ENCODE results near the gene ATF6. TPM values are rescaled to one million over a fixed set of nuclear protein-coding genes. Genes with fewer than 3 reads are reported as not detected.

The ATF6 gene
- total RNA-seq, 2 donors from 2014 or later = 17.5 to 24.9 TPM

DNA sequence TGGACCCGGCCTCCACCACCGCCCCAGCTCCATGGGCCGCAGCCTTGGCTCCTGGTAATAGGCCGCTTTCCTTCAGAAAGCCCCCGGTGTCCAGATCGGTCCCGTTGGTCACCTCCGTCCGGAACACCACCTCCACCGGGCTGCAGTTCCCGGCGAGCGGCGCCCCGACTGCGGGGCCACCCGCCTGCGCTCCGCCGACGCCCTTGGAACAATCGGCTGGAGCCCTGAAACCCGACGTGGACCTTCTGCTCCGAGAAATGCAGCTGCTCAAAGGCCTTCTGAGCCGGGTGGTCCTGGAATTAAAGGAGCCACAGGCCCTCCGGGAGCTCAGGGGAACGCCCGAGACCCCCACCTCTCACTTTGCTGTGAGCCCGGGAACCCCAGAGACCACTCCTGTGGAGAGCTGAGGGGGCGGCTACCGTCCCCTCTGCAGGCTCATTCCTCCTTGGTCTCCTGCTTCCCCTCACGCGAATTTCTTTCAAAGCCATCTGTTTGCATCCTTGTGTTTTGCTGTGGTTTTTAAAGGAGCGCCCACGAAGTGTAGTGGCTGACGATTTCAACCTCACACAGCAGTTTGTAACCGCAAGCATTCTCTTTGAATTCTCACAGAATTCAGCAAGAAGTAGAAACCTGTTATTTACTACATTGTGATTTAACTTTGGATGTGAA lies 38.7 kb upstream of the ATF6 start:
- Mint-ChIP-seq H3K4me3 (peak overlapping the region; percentile 85), H3K27ac (peak overlapping the region; percentile 78), H3K9me3 (no peaks in the 10 kb centered on the region), H3K4me1 (peaks cover 28% of the 10 kb centered on the region), H3K36me3 (ENCODE audit: low read depth) (no peaks in the 10 kb centered on the region), H3K27me3 (peaks cover 17% of the 10 kb centered on the region)
- ATAC-seq (replicated peaks) = peak; percentile 38

DNA sequence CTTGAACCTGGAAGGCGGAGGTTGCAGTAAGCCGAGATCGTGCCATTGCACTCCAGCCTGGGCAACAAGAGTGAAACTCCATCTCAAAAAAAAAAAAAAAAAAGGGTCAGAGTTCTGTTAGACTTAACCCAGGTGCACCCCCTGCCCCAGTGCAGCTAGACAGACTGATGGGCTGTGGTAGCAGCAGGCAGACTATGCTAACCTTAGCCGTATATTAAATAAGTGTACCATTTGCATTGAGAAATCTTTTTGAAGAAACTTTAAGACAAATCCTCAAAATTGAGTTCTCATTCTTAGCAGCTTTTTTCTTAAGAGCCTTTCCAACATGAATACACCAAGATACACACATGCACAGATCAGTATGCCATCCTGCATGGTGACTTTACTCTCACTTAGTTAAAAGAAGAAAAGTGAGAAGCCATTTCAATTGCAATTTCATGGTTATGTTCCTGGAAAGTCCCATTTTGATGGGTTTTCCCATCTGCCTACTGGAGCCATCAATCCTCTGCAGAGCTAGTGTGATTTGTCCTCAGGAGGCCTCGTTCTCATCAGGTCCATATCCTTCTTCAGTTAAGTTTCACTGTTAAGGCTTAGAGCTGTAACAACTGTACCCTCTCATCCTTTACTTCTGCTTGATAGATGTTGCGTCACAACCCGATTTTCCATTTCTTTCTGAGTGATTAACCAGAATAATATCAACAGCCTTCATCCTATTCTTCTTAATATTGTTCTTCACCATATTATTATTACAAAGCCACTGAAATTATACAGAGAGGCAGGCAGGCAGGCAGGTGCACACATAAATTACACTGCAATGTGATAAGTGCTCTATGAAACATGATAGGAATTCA lies 37.5 kb upstream of the ATF6 start:
- H3K9me3 Mint-ChIP-seq = no peaks in the 10 kb centered on the region
- H3K4me3 Mint-ChIP-seq = peak overlapping the region; percentile 30
- peaks cover 22% of the 10 kb centered on the region for H3K27me3 Mint-ChIP-seq
- ATAC-seq (replicated peaks) = no peak
- peaks cover 28% of the 10 kb centered on the region for H3K4me1 Mint-ChIP-seq
- H3K36me3 Mint-ChIP-seq (ENCODE audit: low read depth) = no peaks in the 10 kb centered on the region
- H3K27ac Mint-ChIP-seq = no peak overlapping the region

DNA sequence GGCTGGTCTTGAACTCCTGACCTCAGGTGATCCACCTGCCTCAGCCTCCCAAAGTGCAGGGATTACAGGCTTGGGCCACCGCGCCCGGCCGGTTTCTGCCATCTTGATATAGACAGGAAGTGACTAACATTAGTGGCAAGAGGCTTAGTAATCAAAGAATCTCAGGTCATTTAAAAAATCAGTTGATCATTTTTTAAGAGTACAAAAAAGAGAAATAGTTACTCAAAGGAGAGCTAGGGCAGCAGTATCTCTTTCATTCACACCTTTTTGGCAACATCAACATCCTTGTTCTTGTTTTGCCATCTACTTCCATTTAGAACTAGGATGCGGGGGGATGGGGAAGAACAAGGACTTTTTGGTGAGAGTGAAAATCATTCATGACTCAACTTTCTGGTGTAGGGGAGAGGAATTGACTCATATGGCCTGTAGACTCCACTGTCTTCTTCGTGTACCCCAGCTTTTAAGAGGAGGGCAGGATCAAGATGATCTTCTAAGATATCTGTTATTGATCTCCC lies 36.0 kb upstream of the ATF6 start:
- peaks cover 28% of the 10 kb centered on the region for H3K4me1 Mint-ChIP-seq
- H3K27me3 Mint-ChIP-seq = peaks cover 15% of the 10 kb centered on the region
- peak; percentile 81 for ATAC-seq (replicated peaks)
- H3K36me3 Mint-ChIP-seq (ENCODE audit: low read depth) = no peaks in the 10 kb centered on the region
- peak overlapping the region; percentile 63 for H3K4me3 Mint-ChIP-seq
- H3K27ac Mint-ChIP-seq = peak overlapping the region; percentile 87
- no peaks in the 10 kb centered on the region for H3K9me3 Mint-ChIP-seq

DNA sequence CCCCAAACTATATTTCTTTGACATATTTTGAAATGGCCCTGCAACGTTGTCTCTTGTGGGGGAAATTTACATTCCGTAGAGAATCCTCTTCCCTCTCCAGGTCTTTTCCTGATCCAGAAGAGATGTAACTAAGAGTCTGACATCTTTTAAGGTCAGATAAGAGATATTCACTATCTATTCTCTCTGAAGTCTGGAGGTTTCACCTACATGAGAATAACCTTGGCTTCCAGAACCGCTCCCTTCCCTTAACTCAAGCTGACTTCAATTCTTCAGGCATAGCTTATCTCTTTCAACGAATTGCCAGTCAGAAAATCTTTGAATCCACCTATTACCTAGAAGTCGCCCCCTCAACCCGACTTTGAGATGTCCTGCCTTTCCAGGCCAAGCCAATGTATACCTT lies 34.9 kb upstream of the ATF6 start:
- H3K4me3 Mint-ChIP-seq = no peak overlapping the region
- ATAC-seq (replicated peaks) = no peak
- peaks cover 8% of the 10 kb centered on the region for H3K27me3 Mint-ChIP-seq
- H3K27ac Mint-ChIP-seq = no peak overlapping the region
- H3K4me1 Mint-ChIP-seq = peaks cover 25% of the 10 kb centered on the region
- no peaks in the 10 kb centered on the region for H3K36me3 Mint-ChIP-seq (ENCODE audit: low read depth)
- H3K9me3 Mint-ChIP-seq = no peaks in the 10 kb centered on the region

DNA sequence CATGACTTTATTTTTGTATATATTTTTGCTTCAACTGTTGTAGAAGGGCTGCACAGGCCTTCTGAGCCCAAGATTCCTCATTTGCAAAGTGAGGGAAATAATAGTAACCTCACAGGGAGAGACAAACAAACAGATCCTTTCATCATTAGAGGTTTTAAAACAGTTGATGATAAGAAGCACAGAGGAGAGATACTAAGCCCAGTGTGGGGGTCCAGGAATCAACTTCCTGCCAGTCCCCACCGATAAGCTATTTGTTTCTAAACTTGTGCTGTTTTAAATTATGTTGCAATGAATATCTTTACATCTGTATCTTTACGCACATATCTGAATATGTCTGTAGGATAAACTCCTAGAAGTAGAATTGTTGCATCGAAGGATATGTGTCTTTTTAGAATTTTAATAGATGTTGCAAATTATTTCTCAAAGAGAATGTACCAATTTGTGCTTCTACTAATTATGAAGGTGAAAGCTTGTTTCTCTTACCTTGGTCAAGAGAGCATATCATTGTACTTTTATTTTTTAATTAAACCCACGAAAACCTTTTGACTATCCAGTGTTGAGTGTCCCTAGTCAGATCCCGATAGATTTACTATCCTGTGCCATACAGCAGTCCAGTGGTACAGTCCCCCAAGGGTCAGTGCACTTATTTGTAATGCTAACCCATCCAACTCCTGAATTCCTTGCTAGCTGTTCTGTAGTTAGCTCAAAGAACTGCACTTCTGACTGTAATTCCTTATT lies 34.0 kb upstream of the ATF6 start:
- H3K4me3 Mint-ChIP-seq = no peak overlapping the region
- no peaks in the 10 kb centered on the region for H3K9me3 Mint-ChIP-seq
- H3K4me1 Mint-ChIP-seq = peaks cover 32% of the 10 kb centered on the region
- H3K27ac Mint-ChIP-seq = no peak overlapping the region
- H3K27me3 Mint-ChIP-seq = peaks cover 8% of the 10 kb centered on the region
- H3K36me3 Mint-ChIP-seq (ENCODE audit: low read depth) = no peaks in the 10 kb centered on the region
- no peak for ATAC-seq (replicated peaks)

DNA sequence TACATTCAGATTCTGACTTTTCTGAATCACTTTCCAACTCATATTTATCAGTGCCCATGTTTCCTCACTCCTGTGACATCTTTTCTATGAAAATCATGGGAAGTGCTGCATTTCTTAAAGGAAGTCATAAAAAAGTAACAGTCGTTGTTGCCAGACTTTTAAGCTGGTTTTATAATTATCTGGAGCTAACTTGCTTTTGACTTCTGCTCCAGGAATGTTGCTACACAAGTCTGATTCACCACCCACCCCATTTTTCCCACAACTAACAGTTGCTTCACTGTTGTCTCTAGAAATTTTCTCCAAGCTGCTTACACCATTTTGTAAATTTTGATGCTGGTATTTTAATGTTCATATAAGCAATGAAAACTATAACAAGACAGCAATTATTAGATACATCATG lies 32.6 kb upstream of the ATF6 start:
- Mint-ChIP-seq H3K4me3 (no peak overlapping the region), H3K4me1 (peaks cover 27% of the 10 kb centered on the region), H3K36me3 (ENCODE audit: low read depth) (no peaks in the 10 kb centered on the region), H3K27ac (no peak overlapping the region), H3K27me3 (peaks cover 8% of the 10 kb centered on the region), H3K9me3 (no peaks in the 10 kb centered on the region)
- ATAC-seq (replicated peaks) = no peak

DNA sequence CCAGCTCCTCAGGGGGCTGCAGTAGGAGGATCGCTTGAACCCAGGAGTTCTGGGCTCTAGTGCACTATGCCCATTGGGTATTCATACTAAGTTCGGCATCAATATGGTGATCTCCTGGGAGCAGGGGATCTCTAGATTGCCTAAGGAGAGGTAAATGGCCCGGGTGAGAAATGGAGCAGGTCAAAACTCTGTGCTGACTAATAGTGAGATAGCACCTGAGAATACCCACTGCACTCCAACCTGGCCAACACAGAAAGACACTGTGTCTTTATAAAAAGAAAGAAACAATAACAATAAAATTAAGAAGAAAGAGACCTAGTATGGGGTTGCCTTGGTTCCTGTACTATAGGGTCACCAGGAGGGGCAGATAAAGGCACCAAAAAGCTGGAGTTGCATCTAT lies 30.3 kb upstream of the ATF6 start:
- peaks cover 5% of the 10 kb centered on the region for H3K27me3 Mint-ChIP-seq
- H3K27ac Mint-ChIP-seq = peak overlapping the region; percentile 39
- ATAC-seq (replicated peaks) = no peak
- H3K36me3 Mint-ChIP-seq (ENCODE audit: low read depth) = no peaks in the 10 kb centered on the region
- no peak overlapping the region for H3K4me3 Mint-ChIP-seq
- peaks cover 10% of the 10 kb centered on the region for H3K4me1 Mint-ChIP-seq
- H3K9me3 Mint-ChIP-seq = no peaks in the 10 kb centered on the region

DNA sequence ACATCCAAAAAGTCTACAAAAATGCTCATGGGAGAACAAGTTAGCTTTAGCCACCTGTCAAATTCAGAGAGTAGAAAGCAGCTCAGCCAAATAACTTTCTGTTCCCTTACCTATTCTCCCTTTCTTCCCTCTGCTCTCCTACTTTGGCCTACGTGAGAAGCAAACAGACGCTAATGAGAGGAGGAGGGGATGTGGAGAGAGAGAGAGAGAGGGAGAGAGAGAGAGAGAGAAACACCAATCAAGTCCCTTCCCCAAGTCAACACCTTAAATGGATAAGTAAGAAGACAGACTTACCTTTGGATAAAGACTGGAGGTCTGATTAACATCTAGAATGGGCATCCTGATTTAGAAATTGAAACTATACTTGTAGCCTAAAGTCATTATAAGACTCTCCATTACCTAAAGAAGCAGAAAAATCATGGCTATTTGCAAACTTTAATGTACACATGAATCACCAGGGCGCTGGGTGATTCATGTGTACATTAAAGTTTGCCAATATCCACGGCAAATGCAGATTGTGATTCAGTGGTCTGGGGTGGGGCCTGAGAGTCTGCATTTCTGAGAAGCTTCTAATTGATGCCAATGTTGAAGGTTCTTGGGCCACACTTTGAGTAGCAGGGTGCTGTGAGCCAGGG lies 29.7 kb upstream of the ATF6 start:
- Mint-ChIP-seq H3K27ac (peak overlapping the region; percentile 39), H3K4me3 (no peak overlapping the region), H3K9me3 (no peaks in the 10 kb centered on the region), H3K4me1 (peaks cover 13% of the 10 kb centered on the region), H3K36me3 (ENCODE audit: low read depth) (no peaks in the 10 kb centered on the region), H3K27me3 (peaks cover 5% of the 10 kb centered on the region)
- peak; percentile 54 for ATAC-seq (replicated peaks)

DNA sequence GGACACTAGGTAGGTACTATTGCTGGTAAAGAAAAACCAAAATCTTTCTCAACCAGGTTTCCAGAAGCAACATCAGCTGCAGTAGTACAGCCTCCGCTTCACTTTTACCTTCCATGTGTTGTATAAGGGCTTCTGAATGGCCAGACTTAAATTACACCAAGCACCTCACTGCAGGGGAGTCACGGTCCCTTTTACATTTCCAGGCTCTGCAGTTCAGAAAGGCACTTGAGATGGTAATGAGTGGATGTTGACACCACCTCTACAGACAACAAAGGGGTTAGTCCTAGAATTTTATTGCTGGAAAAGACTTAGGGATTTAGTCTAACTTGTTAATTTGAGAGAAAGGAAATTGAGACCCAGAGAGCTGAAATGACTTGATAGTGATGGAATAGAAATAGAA lies 28.5 kb upstream of the ATF6 start:
- no peaks in the 10 kb centered on the region for H3K9me3 Mint-ChIP-seq
- no peak overlapping the region for H3K4me3 Mint-ChIP-seq
- H3K4me1 Mint-ChIP-seq = peaks cover 15% of the 10 kb centered on the region

DNA sequence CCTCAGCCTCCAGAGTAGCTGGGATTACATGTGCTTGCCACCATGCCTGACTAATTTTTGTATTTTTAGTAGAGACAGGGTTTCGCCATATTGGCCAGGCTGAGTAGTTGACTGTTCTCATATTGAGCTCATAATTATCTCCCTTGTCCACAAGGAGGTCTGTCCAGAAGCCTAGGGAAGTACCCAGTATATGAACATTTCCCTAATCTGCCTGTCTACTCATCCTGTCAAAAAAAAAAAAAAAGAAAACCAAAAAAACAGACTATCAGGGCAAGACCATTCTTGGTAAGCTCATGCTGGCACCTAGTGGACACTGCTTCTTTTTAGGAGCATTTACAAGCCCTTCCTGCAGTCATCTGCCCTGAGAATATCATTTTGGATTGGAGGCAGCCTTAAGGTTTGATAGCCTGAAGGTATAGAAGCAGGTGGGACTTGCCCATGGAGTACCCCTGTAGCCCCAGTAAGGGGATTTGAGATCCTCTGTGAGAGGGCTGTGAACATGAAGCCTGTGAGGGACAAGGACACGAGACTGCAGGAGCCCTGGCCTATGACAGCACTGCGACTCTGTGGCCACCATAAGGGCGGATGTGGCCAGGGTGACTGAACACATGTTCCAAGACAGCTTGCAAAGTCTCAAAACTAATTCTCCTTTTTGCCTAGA lies 27.4 kb upstream of the ATF6 start:
- Mint-ChIP-seq H3K4me3 (peak overlapping the region; percentile 11), H3K4me1 (peaks cover 16% of the 10 kb centered on the region), H3K27ac (peak overlapping the region; percentile 22), H3K9me3 (no peaks in the 10 kb centered on the region), H3K36me3 (ENCODE audit: low read depth) (no peaks in the 10 kb centered on the region), H3K27me3 (no peaks in the 10 kb centered on the region)
- ATAC-seq (replicated peaks) = peak; percentile 83

More for the DNA sequence above, 28.5 kb upstream of the ATF6 start:
- peaks cover 3% of the 10 kb centered on the region for H3K27me3 Mint-ChIP-seq
- H3K27ac Mint-ChIP-seq = no peak overlapping the region
- no peaks in the 10 kb centered on the region for H3K36me3 Mint-ChIP-seq (ENCODE audit: low read depth)
- ATAC-seq (replicated peaks) = no peak

DNA sequence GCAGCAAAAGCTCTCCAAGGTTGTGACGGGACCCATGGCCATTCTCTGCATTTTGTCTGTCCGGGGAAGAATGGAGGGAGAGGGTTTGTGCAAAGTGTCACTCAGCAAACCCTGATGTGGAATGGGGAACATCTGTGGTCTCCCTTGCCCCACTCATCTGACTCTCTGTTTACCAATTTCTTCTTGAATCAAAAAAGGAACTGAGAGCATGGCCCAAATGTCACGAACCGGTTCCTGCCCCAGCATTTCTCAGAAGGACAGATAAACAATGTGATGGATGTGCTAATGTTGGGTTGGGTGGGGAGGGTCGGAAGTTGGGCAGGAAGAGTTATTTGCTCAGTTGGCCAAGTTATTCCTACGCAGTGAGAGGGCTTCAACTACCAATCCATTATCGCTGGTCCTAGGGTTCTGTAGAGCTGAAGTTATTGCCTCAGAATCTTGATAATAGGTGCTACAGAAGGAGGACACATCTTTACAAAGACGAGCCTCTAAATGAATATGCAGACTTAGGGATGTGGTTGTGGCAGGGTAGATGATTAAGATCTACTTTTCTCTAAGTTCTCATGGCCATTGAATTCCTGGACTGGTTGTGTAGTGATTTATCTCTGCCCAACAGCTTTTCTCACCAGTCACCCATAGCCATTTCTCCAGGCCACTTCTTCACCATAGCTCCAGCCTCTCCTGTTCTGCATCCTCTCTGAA lies 26.1 kb upstream of the ATF6 start:
- Mint-ChIP-seq H3K4me3 (no peak overlapping the region), H3K4me1 (peaks cover 25% of the 10 kb centered on the region), H3K27ac (no peak overlapping the region), H3K9me3 (no peaks in the 10 kb centered on the region), H3K36me3 (ENCODE audit: low read depth) (no peaks in the 10 kb centered on the region), H3K27me3 (no peaks in the 10 kb centered on the region)
- no peak for ATAC-seq (replicated peaks)

DNA sequence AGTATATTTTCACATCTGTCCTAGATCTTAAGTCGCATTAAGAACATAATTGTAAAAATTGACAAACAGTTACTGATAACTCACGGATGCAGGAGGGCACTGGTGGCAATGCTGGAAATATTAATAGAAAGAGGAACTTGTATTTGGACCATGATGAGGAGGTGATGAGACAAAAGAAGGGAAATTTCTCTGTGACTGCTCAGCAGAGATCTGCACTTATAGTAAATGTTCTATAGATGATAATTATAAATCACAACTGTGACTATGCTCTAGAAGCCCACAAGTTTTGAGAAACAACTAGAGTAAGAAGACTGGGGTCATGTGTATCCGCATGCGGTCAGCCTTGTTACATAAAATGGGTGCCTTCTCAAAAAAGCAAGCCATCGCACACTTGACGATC lies 25.2 kb upstream of the ATF6 start:
- H3K27me3 Mint-ChIP-seq = peaks cover 4% of the 10 kb centered on the region
- no peak overlapping the region for H3K4me3 Mint-ChIP-seq
- ATAC-seq (replicated peaks) = no peak
- H3K9me3 Mint-ChIP-seq = no peaks in the 10 kb centered on the region
- H3K27ac Mint-ChIP-seq = no peak overlapping the region
- peaks cover 31% of the 10 kb centered on the region for H3K4me1 Mint-ChIP-seq
- H3K36me3 Mint-ChIP-seq (ENCODE audit: low read depth) = no peaks in the 10 kb centered on the region

DNA sequence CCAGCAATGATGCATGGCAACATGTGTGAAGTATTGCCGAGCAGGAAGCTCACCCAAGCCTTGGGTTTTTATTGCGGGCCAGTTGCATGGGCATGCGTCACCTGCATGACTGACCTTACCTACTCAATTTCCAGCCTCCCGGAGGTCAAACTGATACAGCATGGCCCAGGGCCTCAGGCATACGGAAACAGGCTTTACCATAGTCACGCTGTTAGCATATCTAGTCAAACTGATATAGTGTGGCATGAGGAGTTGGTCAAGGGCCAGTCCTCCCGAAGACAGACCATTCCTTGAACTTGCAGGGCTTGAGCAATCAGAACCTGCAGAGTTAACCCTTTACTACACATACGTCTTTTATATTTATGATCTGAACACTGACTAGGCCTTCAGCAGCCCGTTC lies 22.9 kb upstream of the ATF6 start:
- no peak for ATAC-seq (replicated peaks)
- Mint-ChIP-seq H3K4me3 (no peak overlapping the region), H3K27ac (no peak overlapping the region), H3K9me3 (no peaks in the 10 kb centered on the region), H3K4me1 (peaks cover 21% of the 10 kb centered on the region), H3K27me3 (peaks cover 4% of the 10 kb centered on the region), H3K36me3 (ENCODE audit: low read depth) (no peaks in the 10 kb centered on the region)

Data from activated T-helper 17 cell treated with anti-CD3 and anti-CD28 coated beads, Interleukin-2, amount 50 U/mL, for 72 hours (primary cell).